Caki2 (cell line): ENCODE measurements around the gene NID1. TPM values are rescaled to one million over a fixed set of nuclear protein-coding genes. Genes with fewer than 3 reads are reported as not detected.
"Not testable (repeated sequence)": the region's sequence is repeated elsewhere in the genome, so short reads cannot be mapped to it uniquely, and the experiment has no call there.

Source experiments
- DNase-seq: peaks from one replicate; pipeline ENCODE4 v3.0.0-alpha.2; 2015; ENCODE audit warnings: low read depth
- in situ Hi-C: cut with HindIII; loops from 2 replicates; pipeline ENCODE4 v1.10.0; 2016; ENCODE audit warnings: low sequenced_read_pairs, low pct_unique_long_range_greater_than_20kb, mixed read lengths
- total RNA-seq: library from RNA; depleted of rRNA; stranded (reverse); fragments of >200 nt; shearing (Covaris generic); gene quantifications from 2 replicates; pipeline ENCODE4 v1.2.3, GENCODE V29; 2014; ENCODE audit warnings: low replicate concordance

NID1 gene
- total RNA-seq, 1 experiment from 2014 or later = 0.37 TPM

DNA sequence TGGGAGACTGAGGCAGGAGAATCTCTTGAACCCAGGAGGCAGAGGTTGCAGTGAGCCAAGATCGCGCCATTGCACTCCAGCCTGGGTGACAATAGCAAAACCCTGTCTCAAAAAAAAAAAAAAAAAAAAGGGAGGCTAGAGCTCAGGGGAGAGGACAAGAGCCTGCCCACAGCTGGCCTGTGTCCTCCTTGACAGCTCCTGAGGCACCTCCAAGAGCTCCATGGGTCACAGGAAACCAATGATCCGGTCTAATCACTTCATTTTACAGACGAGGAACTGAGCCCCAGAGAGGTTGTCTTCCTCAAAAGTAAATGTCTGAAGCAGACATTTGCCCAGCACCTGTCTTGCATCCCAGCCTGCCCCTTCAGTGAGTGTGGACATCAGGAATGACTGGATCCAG lies 49.4 kb downstream of the NID1 start:
- in situ Hi-C loops = no loop called here

DNA sequence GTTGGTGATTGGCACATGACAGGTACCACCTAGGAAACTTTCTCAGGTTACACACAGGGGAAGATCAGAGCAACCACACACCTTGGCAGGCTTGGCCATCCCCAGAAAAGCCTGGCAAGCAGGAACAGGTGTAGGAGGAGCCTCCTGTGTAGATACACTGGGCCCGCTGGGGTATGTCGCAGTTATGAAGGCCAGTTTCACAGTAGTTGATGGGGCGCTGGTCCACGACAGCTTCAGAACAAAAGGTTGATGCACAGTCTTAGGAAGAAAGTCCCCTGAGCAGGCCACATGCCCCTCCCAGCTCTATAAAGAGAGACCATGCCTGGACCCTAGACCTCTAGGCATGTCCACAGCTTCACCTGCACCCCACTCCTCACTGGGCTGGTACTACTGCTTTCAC lies 51.6 kb downstream of the NID1 start:
- in situ Hi-C loops = no loop called here
- DNase-seq = no peak

More for the DNA sequence above, 49.4 kb downstream of the NID1 start:
- DNase-seq = no peak

DNA sequence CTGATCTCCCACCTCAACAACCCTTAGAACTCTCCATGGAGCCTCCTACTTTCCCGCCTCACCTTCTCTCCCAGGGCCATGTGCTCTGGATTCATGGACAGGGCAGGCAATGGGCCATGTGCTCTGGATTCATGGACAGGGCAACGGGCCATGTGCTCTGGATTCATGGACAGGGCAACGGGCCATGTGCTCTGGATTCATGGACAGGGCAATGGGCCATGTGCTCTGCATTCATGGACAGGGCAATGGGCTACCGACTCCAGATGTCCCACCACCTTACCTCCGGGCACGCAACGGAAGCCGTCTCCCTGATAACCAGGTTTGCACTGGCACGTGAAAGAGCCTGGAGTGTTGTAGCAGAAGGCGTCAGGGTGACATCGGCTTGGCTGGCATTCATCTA lies 53.2 kb downstream of the NID1 start:
- in situ Hi-C loops = no loop called here

DNA sequence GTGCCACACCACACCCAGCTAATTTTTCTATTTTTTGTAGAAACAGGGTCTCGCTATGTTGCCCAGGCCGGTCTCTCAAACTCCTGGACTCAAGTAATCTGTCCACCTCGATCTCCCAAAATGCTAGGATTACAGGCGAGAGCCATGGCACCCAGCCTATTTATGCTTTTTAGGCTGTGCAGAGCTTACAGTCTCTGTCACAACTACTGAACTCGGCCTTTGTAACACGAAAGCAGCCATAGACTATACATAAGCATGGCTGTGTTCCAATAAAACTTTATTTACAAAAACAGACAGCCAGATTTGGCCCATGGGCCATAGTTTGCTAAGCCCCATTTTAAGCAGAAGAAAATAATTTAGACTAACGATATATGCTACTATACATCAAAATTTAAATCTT lies 54.4 kb downstream of the NID1 start:
- no peak for DNase-seq
- in situ Hi-C loops = no loop called here

More for the DNA sequence above, 53.2 kb downstream of the NID1 start:
- DNase-seq = no peak

DNA sequence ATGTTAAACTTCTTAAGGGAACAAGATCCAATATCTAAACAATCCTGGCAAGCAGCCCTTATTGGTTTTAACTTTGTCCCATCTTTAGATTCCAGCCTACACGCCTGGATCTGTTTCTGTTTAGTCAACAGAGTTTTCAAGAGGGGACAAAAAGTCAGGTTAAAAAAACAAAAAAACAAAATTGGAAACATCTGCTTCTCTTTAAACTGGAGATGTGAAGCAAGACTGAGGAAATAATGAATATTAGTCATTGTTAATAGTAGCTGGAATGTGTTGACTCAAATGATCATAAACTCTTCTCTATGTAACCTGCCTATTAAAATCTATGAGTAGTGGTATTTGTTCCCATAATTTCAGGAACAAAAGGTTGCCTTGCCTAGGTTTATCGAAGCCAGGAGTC lies 55.0 kb downstream of the NID1 start:
- in situ Hi-C loops = no loop called here
- DNase-seq = no peak

DNA sequence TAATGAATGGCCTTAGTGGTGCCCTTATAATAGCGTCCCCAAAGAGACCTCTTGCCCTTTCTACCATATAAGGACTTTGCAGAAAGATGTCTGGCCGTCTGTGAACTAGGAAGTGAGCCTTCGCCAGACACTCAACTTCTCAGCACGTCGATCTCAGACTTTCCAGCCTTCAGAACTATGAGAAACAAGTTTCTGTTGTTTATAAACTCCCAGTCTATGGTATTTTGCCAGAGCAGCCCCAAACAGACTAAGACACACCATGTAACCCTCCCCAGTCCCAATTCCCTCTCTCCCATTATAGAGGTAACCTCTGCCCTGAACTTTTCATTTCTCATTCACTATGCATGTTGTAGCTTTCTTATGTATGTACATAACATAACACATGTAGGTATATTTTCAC lies 55.7 kb downstream of the NID1 start:
- in situ Hi-C loops = no loop called here
- no peak for DNase-seq

DNA sequence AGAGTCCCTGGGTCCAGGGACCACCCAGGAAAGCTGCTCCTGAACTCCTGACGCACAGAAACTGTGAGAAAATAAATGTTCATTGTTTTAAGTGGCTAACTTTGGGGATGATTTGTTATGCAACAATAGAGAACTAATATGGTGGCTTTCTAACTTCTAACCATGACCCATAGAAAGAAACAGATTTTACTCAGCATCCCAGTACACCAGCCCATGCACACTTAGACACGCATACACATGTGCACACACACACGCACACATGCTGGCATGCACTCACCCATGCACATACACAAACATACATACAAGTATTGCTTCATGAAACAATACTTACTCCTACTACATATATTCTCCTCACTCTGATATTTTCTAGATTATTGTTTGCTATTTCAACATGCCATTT lies 57.1 kb downstream of the NID1 start:
- in situ Hi-C loops = no loop called here
- no peak for DNase-seq

DNA sequence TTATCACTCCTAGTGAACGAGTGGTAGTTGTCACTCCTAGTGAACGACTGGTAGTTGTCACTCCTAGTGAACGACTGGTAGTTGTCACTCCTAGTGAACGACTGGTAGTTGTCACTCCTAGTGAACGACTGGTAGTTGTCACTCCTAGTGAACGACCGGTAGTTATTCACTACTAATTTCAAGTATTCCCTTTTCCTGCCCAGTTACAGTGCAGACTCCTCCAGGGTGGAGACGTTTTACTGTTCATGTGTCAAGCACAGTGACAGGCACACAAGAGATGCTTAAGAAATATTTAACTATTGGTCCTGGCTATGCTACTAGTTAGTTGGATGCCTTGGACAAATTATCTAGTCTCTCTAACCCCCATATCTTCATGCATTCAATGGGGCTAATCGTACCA lies 61.8 kb downstream of the NID1 start:
- in situ Hi-C loops, DNase-seq: not testable (repeated sequence)

DNA sequence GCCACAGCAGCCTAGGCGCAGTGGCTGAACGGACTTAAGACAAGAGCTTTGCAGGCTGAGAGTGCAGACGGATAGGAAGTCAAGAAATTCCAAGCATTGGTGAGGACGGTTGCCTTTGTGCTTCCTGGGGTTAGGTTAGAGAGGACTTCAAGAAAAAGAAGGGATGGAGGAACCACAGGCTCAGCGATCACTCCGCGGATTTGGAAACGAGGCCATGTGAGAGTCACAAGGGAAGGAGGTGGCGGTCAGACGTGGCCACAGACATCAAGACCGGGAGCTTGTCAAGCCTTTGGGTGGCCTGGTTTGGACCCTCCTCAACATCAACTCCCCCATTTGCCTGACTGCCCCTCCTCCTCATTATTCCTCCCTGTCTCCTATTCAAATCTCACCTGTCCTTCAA lies 62.3 kb downstream of the NID1 start:
- in situ Hi-C loops = no loop called here
- no peak for DNase-seq

DNA sequence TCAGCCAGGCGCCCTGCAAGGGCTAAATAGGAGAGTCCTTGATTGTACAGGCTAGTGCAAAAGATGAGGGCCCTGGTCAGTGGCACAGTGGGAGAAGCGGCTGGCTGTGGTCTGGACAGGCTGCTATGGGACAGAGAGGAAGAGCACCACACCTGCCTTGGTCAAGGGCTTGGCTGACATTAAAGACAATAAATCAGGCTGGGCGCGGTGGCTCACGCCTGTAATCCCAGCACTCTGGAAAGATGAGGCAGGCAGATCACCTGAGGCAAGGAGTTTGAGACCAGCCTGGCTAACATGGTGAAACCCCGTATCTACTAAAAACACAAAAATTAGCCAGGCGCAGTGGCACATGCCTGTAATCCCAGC lies 62.9 kb downstream of the NID1 start:
- in situ Hi-C loops = no loop called here
- no peak for DNase-seq

DNA sequence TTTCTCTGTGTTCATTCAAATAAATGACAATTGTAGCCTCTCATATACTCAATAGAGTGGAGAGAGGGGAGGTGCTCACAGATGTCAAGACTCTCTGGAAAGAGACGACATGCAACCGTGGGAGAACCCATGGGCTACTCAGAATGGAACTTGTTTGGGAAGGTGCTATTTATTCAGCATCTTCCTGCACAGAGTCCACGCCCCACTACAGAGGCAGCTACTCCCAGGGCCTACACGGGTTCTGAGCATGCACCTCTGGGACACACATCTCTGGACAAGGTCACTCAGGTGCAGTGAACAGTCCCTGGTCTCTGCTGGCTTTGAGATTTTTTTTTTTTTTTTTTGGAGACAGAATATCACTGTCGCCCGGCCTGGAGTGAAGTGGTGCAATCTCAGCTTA lies 64.1 kb downstream of the NID1 start:
- in situ Hi-C loops = no loop called here
- DNase-seq = no peak

DNA sequence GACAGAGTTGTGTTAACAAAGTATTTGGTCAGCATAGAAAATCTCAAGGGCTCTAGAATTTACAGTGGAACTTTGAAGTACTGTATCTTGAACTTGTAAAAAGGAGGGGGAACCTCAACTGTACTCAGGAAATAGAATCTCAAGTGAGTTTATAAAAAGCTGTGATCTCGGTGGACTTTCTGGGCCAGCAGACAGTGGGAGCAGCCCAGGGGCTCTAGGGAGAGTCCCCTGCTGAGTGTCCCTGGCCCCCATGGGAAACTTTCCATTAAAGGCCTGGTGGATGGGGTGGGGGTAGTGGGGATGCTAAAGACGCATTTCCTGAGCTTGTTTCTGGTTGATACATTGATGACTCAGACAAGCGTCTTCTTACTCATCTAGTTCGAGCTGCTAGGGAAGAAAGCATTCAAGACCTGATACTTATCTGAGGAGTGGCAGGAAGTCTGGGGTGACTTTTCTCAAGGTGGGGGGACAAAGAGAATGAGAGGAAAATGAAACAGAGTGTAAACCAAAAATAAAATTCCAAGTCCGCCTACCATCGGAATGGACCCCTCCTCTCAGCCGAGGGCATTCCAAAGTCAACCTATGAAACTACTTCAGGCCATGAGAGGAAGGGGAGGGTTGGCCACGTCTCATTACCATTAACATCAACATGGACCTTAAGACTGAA lies 65.5 kb downstream of the NID1 start:
- in situ Hi-C loops = no loop called here
- DNase-seq = peak; percentile 42

DNA sequence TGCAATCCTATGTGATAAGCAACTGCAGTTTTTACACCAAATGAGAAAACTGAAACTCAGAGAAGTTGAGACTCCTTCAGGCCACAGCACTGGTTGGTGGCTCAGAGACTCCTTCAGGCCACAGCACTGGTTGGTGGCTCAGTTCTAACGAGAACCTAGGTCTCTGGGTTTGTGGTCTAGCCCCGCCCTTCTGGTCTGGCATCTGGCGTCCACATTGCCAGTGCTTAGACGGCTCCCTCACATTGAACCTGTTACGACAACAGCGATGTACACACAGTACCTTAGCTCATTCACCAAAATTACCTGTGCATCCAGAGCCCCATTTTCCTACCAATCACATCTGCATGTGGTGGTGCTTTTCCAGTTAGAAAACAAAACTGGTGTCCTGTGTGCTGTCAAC lies 66.1 kb downstream of the NID1 start:
- in situ Hi-C loops = no loop called here
- no peak for DNase-seq

DNA sequence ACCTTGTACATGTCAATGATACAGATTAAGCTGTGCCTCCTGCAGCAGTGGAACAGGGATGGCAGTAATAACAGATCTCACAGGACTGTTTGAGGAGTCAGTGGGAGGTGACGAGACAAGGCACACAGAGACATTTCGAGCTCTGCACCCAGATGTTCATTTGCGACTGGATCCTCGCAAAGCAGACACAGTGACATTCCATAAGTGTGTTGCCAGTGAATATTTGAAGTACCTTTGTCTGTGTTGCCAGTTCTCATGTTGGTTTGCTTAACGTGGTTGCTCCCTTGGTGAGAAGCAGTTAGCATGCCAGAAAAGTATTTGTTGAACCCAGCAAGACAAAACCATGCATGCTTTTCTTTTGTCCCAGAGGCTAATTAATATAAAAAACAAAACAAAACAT lies 67.0 kb downstream of the NID1 start:
- in situ Hi-C loops = no loop called here
- DNase-seq = no peak

DNA sequence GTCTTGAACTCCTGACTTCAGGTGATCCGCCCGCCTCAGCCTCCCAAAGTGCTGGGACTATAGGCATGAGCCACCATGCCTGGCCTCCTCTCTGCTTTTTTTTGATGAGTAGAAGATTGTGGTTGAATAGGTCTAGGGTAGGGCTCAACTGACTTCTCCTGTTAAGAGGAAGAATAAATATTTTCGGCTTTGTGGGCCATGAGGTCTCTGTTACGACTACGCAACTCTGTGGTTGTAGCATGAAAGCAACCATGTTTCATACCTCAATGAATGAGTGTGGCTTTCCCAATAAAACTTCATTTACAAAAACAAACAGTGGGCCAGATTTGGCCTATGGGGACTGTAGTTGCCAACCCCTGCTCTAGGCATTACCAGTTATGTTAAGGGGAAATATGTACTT lies 67.8 kb downstream of the NID1 start:
- in situ Hi-C loops = no loop called here
- no peak for DNase-seq

DNA sequence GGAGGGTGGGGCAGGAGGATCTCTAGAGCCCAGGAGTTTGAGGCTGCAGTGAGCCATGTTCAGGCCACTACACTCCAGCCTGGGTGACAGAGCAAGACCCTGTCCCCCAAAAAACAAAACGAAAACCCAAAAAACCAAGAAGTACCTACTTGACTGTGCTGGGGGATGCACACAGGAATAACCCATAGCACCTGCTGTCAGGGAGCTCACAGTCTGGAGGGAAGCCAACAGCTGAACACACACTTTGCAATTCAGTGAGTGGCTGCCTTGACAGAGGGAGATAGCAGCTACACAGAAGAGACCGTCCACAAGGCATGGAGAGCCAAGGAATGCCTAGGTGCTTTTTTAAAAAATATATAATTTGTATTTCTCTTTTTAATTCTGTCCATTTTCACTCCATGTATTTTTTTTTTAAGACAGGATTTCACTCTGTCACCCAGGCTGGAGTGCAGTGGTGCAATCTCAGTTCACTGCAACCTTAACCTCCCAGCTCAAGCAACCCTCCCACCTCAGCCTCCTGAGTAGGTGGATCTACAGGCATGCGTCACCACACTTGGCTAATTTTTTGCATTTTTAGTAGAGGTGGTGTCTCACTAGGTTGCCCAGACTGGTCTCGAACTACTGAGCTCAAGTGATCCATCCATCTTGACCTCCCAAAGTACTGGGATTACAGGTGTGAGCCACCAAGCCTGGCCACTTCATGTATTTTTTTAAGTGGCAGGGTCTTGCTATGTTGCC lies 68.7 kb downstream of the NID1 start:
- in situ Hi-C loops = no loop called here
- DNase-seq = no peak

DNA sequence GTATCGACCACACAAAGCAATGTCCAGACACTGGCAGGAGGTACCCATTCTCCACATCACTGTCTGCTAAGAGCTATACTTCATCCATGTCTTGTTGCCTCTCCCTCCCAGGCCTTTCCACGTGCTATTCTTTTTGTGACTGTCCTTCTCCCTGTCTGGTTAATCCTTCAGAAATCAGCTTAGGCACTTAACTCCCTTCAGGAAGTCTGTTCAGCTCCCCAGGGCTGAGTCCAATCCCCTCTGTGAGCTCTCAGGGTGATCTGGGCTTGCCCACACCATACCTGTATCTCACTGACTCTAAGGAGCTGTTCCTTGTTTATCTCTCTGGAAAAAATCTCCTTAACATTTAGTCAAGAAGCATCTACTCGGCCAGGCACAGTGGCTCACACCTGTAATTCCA lies 69.4 kb downstream of the NID1 start:
- in situ Hi-C loops = no loop called here
- DNase-seq = no peak

DNA sequence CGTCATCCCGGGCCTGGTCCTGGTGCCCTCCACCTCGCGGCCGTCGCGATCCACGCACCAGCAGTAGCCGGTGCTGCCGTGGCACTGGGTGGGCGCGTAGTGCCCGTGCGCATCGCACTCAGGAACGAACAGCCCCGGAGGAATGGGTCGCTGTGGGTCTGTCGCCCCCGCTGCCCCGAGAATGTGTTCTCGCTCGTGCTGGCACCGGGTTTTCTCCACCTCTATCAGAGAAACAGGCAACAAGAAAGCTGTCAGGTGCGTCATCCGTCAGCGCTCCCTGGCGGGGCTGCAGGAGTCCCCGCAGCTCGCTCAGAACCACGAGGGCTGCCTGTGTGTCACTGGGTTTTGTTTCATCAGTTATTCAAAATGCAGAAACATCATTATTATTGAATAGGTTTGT lies 71.2 kb downstream of the NID1 start:
- DNase-seq = no peak
- in situ Hi-C loops = no loop called here

DNA sequence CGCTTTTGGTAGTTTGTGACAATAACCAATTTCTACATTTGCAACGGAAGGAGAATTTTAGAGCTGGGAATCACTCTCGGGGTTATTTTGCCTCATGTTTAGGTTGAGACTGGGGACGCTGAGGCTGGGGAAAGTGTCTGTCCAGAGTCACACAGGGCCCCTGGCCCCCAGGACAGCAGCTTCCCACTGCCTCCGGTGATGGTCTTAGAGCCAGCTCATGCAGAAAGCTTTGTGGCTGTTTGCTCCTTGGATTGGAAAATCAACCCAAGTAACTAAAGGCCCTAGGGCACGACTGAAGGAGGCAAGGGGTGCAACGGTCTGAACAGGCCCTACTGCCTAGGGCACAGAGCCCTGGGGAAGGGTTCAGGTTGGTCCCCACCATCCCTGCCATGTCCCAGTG lies 72.0 kb downstream of the NID1 start:
- in situ Hi-C loops = no loop called here
- DNase-seq = no peak

DNA sequence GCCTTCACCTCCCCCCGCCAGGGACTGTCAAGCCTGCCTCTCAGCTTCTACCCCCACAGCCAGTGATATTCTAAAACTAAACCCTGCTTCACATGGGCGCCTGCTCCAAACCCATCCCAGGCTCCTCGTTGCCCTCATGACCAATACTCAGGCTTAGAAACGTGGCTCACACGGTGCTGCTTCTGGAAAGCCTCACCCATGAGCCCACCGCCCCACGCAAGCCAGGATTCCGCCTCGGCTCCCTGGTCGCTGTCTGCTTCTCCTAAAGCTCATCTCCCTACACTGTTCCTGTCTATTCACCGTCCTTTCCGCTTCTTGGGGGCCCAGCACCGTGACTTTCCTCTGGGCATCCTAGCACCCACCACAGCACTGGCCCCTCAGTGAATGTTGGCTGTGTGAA lies 72.5 kb downstream of the NID1 start:
- no peak for DNase-seq
- in situ Hi-C loops = no loop called here
